HG03045 (cell line): ENCODE results near the gene CAP2.
"Not testable (repeated sequence)": the region's sequence is repeated elsewhere in the genome, so short reads cannot be mapped to it uniquely, and the experiment has no call there.

Experiments used
- ATAC-seq: cut with Tn5 transposase; IDR thresholded peaks from one replicate; pipeline ENCODE4 v1.9.1; 2021; ENCODE audit warnings: mild to moderate bottlenecking, moderate library complexity; ENCODE audit not compliant: unreplicated experiment

CAP2 gene

GRCh38 chr6:17501442-17501841 is 108.0 kb downstream of the CAP2 start:
- ATAC-seq: no peak

GRCh38 chr6:17501982-17502704 is 108.7 kb downstream of the CAP2 start:
- ATAC-seq: no peak

GRCh38 chr6:17503051-17503450 is 109.7 kb downstream of the CAP2 start:
- ATAC-seq: no peak

GRCh38 chr6:17504005-17504404 is 110.6 kb downstream of the CAP2 start:
- no peak for ATAC-seq

GRCh38 chr6:17505062-17505476 is 111.7 kb downstream of the CAP2 start:
- ATAC-seq: no peak

- no peak for ATAC-seq
Measured at GRCh38 chr6:17505767-17506280, 112.4 kb downstream of the CAP2 start.

GRCh38 chr6:17506531-17506930 is 113.1 kb downstream of the CAP2 start:
- no peak for ATAC-seq

GRCh38 chr6:17506962-17507361 is 113.6 kb downstream of the CAP2 start:
- no peak for ATAC-seq

GRCh38 chr6:17511084-17511483 is 117.7 kb downstream of the CAP2 start:
- ATAC-seq: no peak

GRCh38 chr6:17511580-17511979 is 118.2 kb downstream of the CAP2 start:
- ATAC-seq: no peak

- ATAC-seq: no peak
Measured at GRCh38 chr6:17519120-17519519, 125.7 kb downstream of the CAP2 start.

GRCh38 chr6:17525637-17526036 is 132.2 kb downstream of the CAP2 start:
- no peak for ATAC-seq

- no peak for ATAC-seq
Measured at GRCh38 chr6:17527076-17527475, 133.7 kb downstream of the CAP2 start.

GRCh38 chr6:17530321-17530835 is 137.0 kb downstream of the CAP2 start:
- ATAC-seq: no peak

- no peak for ATAC-seq
Measured at GRCh38 chr6:17536586-17536985, 143.2 kb downstream of the CAP2 start.

- no peak for ATAC-seq
Measured at GRCh38 chr6:17542243-17542642, 148.8 kb downstream of the CAP2 start.

GRCh38 chr6:17545681-17546080 is 152.3 kb downstream of the CAP2 start:
- ATAC-seq: not testable (repeated sequence)

GRCh38 chr6:17551383-17551958 is 158.1 kb downstream of the CAP2 start:
- no peak for ATAC-seq

- no peak for ATAC-seq
Measured at GRCh38 chr6:17552861-17553260, 159.5 kb downstream of the CAP2 start.

- no peak for ATAC-seq
Measured at GRCh38 chr6:17556014-17556413, 162.6 kb downstream of the CAP2 start.

- ATAC-seq: no peak
Measured at GRCh38 chr6:17562636-17563035, 169.2 kb downstream of the CAP2 start.

GRCh38 chr6:17565399-17565798 is 172.0 kb downstream of the CAP2 start:
- ATAC-seq: no peak
